A549 (cell line): Measurements from ENCODE around the gene GSTO2. TPM values are rescaled to one million over a fixed set of nuclear protein-coding genes. Genes with fewer than 3 reads are reported as not detected.
A peak's percentile ranks its signal among the peaks of the same experiment; 100 is the strongest.

Source experiments
- ATAC-seq, 2 experiments: fragments of 200-7000 bp in 1 of 2; fragments of >200 bp in 1 of 2; cut with Nextera tagmentation in 1 of 2; cut with Tn5 transposase in 1 of 2; 3 replicates each; pipeline versions ENCODE4 v1.8.0 to v1.9.1; 2018 to 2020; ENCODE audit warnings: mild to moderate bottlenecking in 1 of 2, moderate library complexity in 1 of 2
- CTCF ChIA-PET: fragments of 300-600 bp; sonication (Branson Sonifier 250); formaldehyde crosslinking; extraction: SDS; loops from one replicate; lab custom pipeline; 2021; ENCODE audit warnings: antibody characterized with exemption, inconsistent platforms; lab: Yijun Ruan, JAX
- POLR2A ChIA-PET: fragments of 350-600 bp; formaldehyde crosslinking; extraction: SDS; loops from one replicate; lab custom pipeline; 2021; ENCODE audit warnings: antibody characterized with exemption, inconsistent platforms; lab: Yijun Ruan, JAX
- DNase-seq, 2 experiments: peaks; one replicate each; pipeline versions ENCODE4 v3.0.0 to v3.0.0-alpha.2; 2011 to 2016; ENCODE audit warnings: low read depth in 1 of 2, low spot score in 1 of 2
- FAIRE-seq: peaks from 2 replicates; lab custom pipeline; 2011; peaks lifted over from hg19 to GRCh38; lab: Jason Lieb, UNC
- H3K27ac ChIP-seq, 2 experiments: fragments of >200 bp; sonication (Bioruptor Twin); formaldehyde crosslinking; 3 replicates each; pipeline ENCODE4 v1.5.1; 2016 to 2017
- H3K4me1 ChIP-seq: fragments of >200 bp; sonication (Bioruptor Twin); formaldehyde crosslinking; 3 replicates; pipeline ENCODE4 v1.6.1; 2016
- H3K4me2 ChIP-seq: fragments of >200 bp; sonication (Bioruptor Twin); formaldehyde crosslinking; 3 replicates; pipeline ENCODE4 v1.6.1; 2016
- H3K4me3 ChIP-seq: fragments of >200 bp; sonication (Bioruptor Twin); formaldehyde crosslinking; 3 replicates; pipeline ENCODE4 v1.5.1; 2016
- H3K9me3 ChIP-seq: fragments of >200 bp; sonication (Bioruptor Twin); formaldehyde crosslinking; 3 replicates; pipeline ENCODE4 v1.6.1; 2016
- ATOH8 ChIP-seq: fragments of 250-450 bp; sonication (Bioruptor Pico); IDR thresholded peaks from 2 replicates; pipeline ENCODE4 v1.5.0; 2020; ENCODE audit warnings: low read depth, mild to moderate bottlenecking, moderate library complexity
- CBX2 ChIP-seq: fragments of 200-600 bp; sonication (generic); IDR thresholded peaks from 2 replicates; pipeline ENCODE4 v1.6.1; 2016; ENCODE audit warnings: low read depth, mild to moderate bottlenecking, borderline replicate concordance
- CEBPB ChIP-seq, 2 experiments: fragments of >200 bp in 1 of 2; sonication (Bioruptor Twin) in 1 of 2; formaldehyde crosslinking in 1 of 2; IDR thresholded peaks; 2 replicates each; pipeline ENCODE4 v1.6.1; 2012 to 2016
- CHD2 ChIP-seq: fragments of 150-350 bp; IDR thresholded peaks from 2 replicates; pipeline ENCODE4 v1.6.1; 2014; ENCODE audit warnings: low read length; ENCODE audit not compliant: partially characterized antibody
- EP300 ChIP-seq, 2 experiments: fragments of >200 bp; sonication (Bioruptor Twin); formaldehyde crosslinking; IDR thresholded peaks; 2 replicates in 1 of 2; 3 replicates in 1 of 2; pipeline ENCODE4 v1.6.1; 2016 to 2017
- FOXS1 ChIP-seq: fragments of 250-450 bp; sonication (Bioruptor Pico); IDR thresholded peaks from 2 replicates; pipeline ENCODE4 v1.5.0; 2020; ENCODE audit warnings: mild to moderate bottlenecking, moderate library complexity
- JUNB ChIP-seq: fragments of >200 bp; sonication (Bioruptor Twin); formaldehyde crosslinking; IDR thresholded peaks from 2 replicates; pipeline ENCODE4 v1.6.1; 2016
- KDM5A ChIP-seq: fragments of 200-600 bp; sonication (generic); IDR thresholded peaks from 2 replicates; pipeline ENCODE4 v1.6.1; 2016; ENCODE audit warnings: antibody characterized with exemption, mild to moderate bottlenecking
- NFE2L2 ChIP-seq: fragments of 150-350 bp; conservative IDR thresholded peaks from 2 replicates; pipeline ENCODE4 v1.6.1; 2014; ENCODE audit warnings: low read length
- PHF8 ChIP-seq: fragments of 200-600 bp; sonication (generic); IDR thresholded peaks from 2 replicates; pipeline ENCODE4 v1.6.1; 2016; ENCODE audit warnings: low read depth, mild to moderate bottlenecking, antibody characterized with exemption, moderate library complexity, borderline replicate concordance
- SMC3 ChIP-seq: fragments of >200 bp; sonication (Bioruptor Twin); formaldehyde crosslinking; IDR thresholded peaks from 3 replicates; pipeline ENCODE4 v1.6.1; 2018; ENCODE audit warnings: inconsistent platforms
- TFCP2L1 ChIP-seq: fragments of 250-450 bp; sonication (Bioruptor Pico); IDR thresholded peaks from 2 replicates; pipeline ENCODE4 v1.5.0; 2021; ENCODE audit warnings: mild to moderate bottlenecking
- ZFP36 ChIP-seq: fragments of 450-650 bp; IDR thresholded peaks from 2 replicates; pipeline ENCODE4 v1.6.1; 2014; ENCODE audit warnings: borderline replicate concordance; ENCODE audit not compliant: partially characterized antibody
- ZSCAN20 ChIP-seq: fragments of 250-450 bp; sonication (Bioruptor Pico); IDR thresholded peaks from 2 replicates; pipeline ENCODE4 v1.8.0; 2022; ENCODE audit warnings: mild to moderate bottlenecking, moderate library complexity
- WGBS: methylation state at CpG from one replicate; pipeline ENCODE4 v1.1.6; 2017; ENCODE audit errors: missing lambda C conversion rate; 5-methylcytosine and 5-hydroxymethylcytosine counted together
- polyA plus RNA-seq, 4 experiments: library from polyadenylated mRNA; depleted of rRNA in 3 of 4; stranded (reverse); fragments of >200 nt; fragmentation: RNase III in 1 of 4; extraction: RNeasy Plus Mini Kit Qiagen cat#74134 plus additional on column Dnase treatment in 1 of 4; gene quantifications; 2 replicates in 3 of 4; 3 replicates in 1 of 4; pipeline ENCODE4 v1.2.3, GENCODE V29; 2011 to 2017
- TF ChIP-seq, protein P1 (sequence below): IDR thresholded peaks from 2 replicates; pipeline ENCODE4 v1.6.1; 2012
- TF ChIP-seq, protein P2 (sequence below): IDR thresholded peaks from 2 replicates; pipeline ENCODE4 v1.6.1; 2012
- TF ChIP-seq, protein P3 (sequence below): fragments of >200 bp; sonication (Bioruptor Twin); formaldehyde crosslinking; IDR thresholded peaks from 2 replicates; pipeline ENCODE4 v1.6.1; 2016

The GSTO2 gene
- polyA plus RNA-seq, 2 of the 4 experiments (the other 2 are of a cell fraction) = 1.3 to 5.7 TPM

GRCh38 chr10:104324931-104325330 lies 55.9 kb downstream of the GSTO2 start:
- DNase-seq (no peak), FAIRE-seq (no peak), ATAC-seq (no peak)
- no peak overlapping the region for H3K4me2 ChIP-seq
- CTCF ChIA-PET = interaction anchor here (0.9 to 4.2 kb wide), 4 partner anchors 11 to 25 kb away, joined by 3 to 19 read pairs (median 7); no protein-coding TSS in a partner anchor
- peak overlapping the region in 1 of 2 experiments; percentile 25; a peak in 1 of 6 replicates for H3K27ac ChIP-seq
- POLR2A ChIA-PET = no interaction called here
- no peak overlapping the region for H3K4me3 ChIP-seq
- 90% methylated on average over 10 of the region's 10 CpGs for WGBS
- no peaks in the 10 kb centered on the region for H3K9me3 ChIP-seq
- TF ChIP-seq CEBPB (IDR thresholded peaks at IDR 0.05) (no peak), CBX2 (no peak), EP300 (IDR thresholded peaks at IDR 0.05) (no peak)
- peaks cover 46% of the 10 kb centered on the region for H3K4me1 ChIP-seq

GRCh38 chr10:104325436-104326435 lies 56.8 kb downstream of the GSTO2 start:
- ATAC-seq (no peak), FAIRE-seq (no peak), DNase-seq (no peak)
- peaks cover 51% of the 10 kb centered on the region for H3K4me1 ChIP-seq
- CTCF ChIA-PET = interaction anchor here (0.9 to 5.9 kb wide), 6 partner anchors 12 to 51 kb away, joined by 3 to 45 read pairs (median 15); no protein-coding TSS in a partner anchor
- peak overlapping the region in 1 of 2 experiments; percentile 97; a peak in 3 of 6 replicates for H3K27ac ChIP-seq
- H3K4me3 ChIP-seq = no peak overlapping the region
- no peak for TF ChIP-seq FOXS1 (CRISPR knock-in tag)
- TF ChIP-seq, protein P1, sequence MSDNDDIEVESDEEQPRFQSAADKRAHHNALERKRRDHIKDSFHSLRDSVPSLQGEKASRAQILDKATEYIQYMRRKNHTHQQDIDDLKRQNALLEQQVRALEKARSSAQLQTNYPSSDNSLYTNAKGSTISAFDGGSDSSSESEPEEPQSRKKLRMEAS = no peak
- no peak for TF ChIP-seq KDM5A
- no peak for TF ChIP-seq JUNB
- POLR2A ChIA-PET = no interaction called here
- 94% methylated on average over 22 of the region's 28 CpGs for WGBS
- no peaks in the 10 kb centered on the region for H3K9me3 ChIP-seq
- H3K4me2 ChIP-seq = no peak overlapping the region

DNA sequence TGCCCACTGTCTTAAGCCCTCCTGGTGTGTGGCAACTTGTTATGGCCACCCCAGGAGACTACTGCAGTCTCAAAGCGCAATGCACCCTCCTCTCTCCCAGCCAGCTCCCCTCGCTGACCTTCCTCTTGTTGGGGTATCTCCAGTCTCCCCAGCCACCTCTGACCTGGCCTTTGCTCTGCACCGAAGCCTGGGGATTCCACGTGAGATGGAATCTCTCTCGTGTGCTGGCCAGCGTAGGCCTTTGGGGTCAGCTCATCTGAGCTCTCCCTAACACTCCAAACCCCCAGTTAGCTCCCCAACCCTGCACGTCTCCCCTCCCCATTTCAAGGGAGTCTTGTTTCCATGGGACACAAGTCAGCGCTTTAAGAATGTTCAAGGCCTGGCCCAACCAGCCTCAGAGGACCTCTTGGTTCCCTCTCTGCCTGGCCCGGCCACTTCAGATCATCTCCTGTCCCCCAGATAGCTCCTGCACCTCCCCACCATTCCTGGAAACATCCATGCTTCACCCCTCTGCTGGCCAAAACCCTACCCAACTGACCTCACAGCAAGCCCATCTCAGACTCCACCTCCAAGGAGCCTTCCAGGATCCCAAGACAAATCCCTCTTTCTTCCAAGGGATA lies 58.1 kb downstream of the GSTO2 start:
- H3K4me3 ChIP-seq = no peak overlapping the region; the same call in 2 of the 3 replicates
- DNase-seq (no peak), ATAC-seq (no peak), FAIRE-seq (no peak)
- CTCF ChIA-PET = interaction anchor here (1.2 to 5.9 kb wide), 5 partner anchors 21 to 52 kb away, joined by 3 to 45 read pairs (median 19); partner anchors contain the start of gene CFAP58
- POLR2A ChIA-PET = no interaction called here
- no peak for TF ChIP-seq PHF8
- TF ChIP-seq, protein P2, sequence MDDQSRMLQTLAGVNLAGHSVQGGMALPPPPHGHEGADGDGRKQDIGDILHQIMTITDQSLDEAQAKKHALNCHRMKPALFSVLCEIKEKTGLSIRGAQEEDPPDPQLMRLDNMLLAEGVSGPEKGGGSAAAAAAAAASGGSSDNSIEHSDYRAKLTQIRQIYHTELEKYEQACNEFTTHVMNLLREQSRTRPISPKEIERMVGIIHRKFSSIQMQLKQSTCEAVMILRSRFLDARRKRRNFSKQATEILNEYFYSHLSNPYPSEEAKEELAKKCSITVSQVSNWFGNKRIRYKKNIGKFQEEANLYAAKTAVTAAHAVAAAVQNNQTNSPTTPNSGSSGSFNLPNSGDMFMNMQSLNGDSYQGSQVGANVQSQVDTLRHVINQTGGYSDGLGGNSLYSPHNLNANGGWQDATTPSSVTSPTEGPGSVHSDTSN = no peak
- TF ChIP-seq ZFP36 = no peak
- TF ChIP-seq FOXS1 (CRISPR knock-in tag) = no peak
- no peak for TF ChIP-seq ATOH8 (CRISPR knock-in tag)
- TF ChIP-seq ZSCAN20 (CRISPR knock-in tag) = no peak
- TF ChIP-seq, protein P3, sequence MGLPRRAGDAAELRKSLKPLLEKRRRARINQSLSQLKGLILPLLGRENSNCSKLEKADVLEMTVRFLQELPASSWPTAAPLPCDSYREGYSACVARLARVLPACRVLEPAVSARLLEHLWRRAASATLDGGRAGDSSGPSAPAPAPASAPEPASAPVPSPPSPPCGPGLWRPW = no peak
- no peak for TF ChIP-seq TFCP2L1
- no peak for TF ChIP-seq NFE2L2
- no peak for TF ChIP-seq CHD2
- TF ChIP-seq SMC3 = no peak
- H3K4me2 ChIP-seq = peak overlapping the region; percentile 72
- WGBS = 96% methylated on average over 9 of the region's 9 CpGs
- no peaks in the 10 kb centered on the region for H3K9me3 ChIP-seq
- H3K4me1 ChIP-seq = peaks cover 61% of the 10 kb centered on the region
- H3K27ac ChIP-seq = peak overlapping the region; percentile 93 to 97
